Measurements from ENCODE around the gene CYFIP2.

Gene CYFIP2

DNA sequence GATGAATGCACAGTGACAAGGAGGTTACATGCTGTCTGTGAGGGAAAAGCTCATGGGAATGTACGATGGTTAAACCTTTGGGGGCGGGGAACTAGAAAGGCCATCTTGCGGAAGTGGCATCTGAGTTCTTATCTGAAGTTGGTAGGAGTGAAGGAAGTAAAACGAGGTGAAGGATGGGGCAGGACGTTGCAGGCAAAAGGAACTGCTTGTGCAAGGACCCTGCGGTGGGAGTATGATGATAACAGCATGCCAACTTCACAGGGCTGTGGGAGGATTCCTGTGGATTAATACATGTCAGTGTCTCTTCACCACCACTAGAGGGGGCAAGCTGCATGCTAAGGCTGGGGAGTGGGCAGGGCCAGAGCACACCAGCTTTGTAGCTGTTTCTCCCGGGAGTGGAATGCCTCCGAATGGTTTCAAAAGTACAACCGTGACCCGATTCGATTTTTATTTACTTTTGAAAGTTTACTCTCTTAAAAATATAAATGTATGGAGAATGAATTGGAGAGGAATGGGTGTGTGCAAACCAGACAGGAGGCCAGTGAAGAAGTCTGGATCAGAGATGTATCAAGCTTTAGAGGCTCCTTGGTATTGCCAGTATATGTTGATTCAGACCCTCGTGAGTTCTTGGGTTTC lies 62.5 kb downstream of the CYFIP2 start (continued):
- TF ChIP-seq, protein P1, sequence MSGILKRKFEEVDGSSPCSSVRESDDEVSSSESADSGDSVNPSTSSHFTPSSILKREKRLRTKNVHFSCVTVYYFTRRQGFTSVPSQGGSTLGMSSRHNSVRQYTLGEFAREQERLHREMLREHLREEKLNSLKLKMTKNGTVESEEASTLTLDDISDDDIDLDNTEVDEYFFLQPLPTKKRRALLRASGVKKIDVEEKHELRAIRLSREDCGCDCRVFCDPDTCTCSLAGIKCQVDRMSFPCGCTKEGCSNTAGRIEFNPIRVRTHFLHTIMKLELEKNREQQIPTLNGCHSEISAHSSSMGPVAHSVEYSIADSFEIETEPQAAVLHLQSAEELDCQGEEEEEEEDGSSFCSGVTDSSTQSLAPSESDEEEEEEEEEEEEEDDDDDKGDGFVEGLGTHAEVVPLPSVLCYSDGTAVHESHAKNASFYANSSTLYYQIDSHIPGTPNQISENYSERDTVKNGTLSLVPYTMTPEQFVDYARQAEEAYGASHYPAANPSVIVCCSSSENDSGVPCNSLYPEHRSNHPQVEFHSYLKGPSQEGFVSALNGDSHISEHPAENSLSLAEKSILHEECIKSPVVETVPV (CRISPR knock-in tag; IDR thresholded peaks at IDR 0.05) = no peak
- TF ChIP-seq OSR1 (CRISPR knock-in tag; IDR thresholded peaks at IDR 0.05) = no peak

GRCh38 chr5:157331807-157332206 lies 65.9 kb downstream of the CYFIP2 start:
- TF ChIP-seq TCF4 (CRISPR knock-in tag; IDR thresholded peaks at IDR 0.05; ENCODE audit: borderline replicate concordance) (no peak), BACH2 (CRISPR knock-in tag; IDR thresholded peaks at IDR 0.05; ENCODE audit: borderline replicate concordance) (no peak), ZC3H10 (CRISPR knock-in tag; IDR thresholded peaks at IDR 0.05) (no peak), PATZ1 (CRISPR knock-in tag; IDR thresholded peaks at IDR 0.05; ENCODE audit: borderline replicate concordance) (no peak), ZFP30 (CRISPR knock-in tag; IDR thresholded peaks at IDR 0.05) (no peak), ZNF8 (CRISPR knock-in tag; IDR thresholded peaks at IDR 0.05) (no peak), OSR1 (CRISPR knock-in tag; IDR thresholded peaks at IDR 0.05) (no peak), GLIS3 (CRISPR knock-in tag; IDR thresholded peaks at IDR 0.05) (no peak)
- TF ChIP-seq, protein P2, sequence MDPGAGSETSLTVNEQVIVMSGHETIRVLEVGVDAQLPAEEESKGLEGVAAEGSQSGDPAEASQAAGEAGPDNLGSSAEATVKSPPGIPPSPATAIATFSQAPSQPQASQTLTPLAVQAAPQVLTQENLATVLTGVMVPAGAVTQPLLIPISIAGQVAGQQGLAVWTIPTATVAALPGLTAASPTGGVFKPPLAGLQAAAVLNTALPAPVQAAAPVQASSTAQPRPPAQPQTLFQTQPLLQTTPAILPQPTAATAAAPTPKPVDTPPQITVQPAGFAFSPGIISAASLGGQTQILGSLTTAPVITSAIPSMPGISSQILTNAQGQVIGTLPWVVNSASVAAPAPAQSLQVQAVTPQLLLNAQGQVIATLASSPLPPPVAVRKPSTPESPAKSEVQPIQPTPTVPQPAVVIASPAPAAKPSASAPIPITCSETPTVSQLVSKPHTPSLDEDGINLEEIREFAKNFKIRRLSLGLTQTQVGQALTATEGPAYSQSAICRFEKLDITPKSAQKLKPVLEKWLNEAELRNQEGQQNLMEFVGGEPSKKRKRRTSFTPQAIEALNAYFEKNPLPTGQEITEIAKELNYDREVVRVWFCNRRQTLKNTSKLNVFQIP (CRISPR knock-in tag; IDR thresholded peaks at IDR 0.05; ENCODE audit: borderline replicate concordance, low read depth) = no peak
- no peak for ATAC-seq

DNA sequence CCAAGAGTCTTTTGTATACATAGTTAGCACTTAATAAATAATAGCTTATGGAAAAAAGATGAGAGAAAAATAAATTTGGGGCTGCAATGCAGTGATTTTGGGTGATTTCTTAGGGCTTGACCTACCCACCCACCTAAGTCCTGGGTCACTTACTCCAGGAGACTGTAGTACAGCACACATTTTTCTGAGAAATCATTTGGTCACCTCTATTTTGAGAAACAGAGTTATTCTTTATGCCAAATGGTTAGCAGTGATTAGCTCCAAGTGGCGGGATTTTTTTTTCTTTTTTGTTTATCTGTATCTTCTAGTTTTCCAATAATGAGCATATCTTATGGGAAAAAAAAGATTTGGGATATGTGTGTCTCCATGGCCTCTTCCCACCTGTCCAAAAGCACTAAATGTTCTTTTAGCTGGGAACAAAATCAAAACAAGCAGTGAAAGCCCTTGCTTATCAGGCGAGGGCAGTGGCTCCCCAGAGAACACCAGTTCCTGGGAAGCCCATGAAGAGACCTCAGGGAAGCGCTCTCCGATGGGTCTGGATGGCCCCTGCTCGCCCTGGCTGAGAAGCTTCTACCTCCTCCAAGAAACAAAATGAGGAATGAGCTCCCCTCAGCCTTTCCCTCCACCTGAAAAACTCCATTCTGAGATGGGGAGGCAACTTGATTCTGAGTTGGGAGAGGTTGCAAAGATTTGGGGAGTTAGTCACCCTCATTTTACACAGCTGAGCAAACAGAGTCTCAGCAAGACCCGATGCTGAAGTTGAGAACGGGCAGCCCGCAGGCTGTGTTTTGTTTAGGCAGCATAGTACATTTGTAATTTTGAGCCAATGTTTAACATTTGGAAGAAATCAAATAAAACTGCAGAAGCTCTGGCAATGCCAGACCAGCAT lies 69.9 kb downstream of the CYFIP2 start:
- ATAC-seq = no peak
- TF ChIP-seq ZFP3 (CRISPR knock-in tag; IDR thresholded peaks at IDR 0.05) (no peak), GLIS3 (CRISPR knock-in tag; IDR thresholded peaks at IDR 0.05) (no peak), BACH2 (CRISPR knock-in tag; IDR thresholded peaks at IDR 0.05; ENCODE audit: borderline replicate concordance) (no peak), ZFP30 (CRISPR knock-in tag; IDR thresholded peaks at IDR 0.05) (no peak)

DNA sequence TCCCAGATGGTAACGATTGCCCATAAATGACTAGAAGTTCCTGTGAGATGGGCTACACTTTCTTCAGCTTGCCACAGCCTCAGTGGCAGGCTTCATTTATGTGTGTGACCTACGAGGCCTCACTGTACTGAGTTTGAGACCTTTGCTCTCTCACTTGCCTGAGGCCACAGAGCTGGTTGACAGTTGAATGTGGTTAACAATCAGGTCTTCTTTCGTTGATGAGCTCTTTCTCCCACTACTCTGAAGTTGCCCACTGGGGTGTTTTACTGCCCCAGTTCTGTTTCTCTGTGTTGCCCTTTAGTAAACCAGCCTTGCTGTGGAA lies 70.5 kb downstream of the CYFIP2 start:
- TF ChIP-seq ISL1 (CRISPR knock-in tag; IDR thresholded peaks at IDR 0.05) (no peak), ZFP30 (CRISPR knock-in tag; IDR thresholded peaks at IDR 0.05) (no peak), ZNF8 (CRISPR knock-in tag; IDR thresholded peaks at IDR 0.05) (no peak), ZNF70 (CRISPR knock-in tag; IDR thresholded peaks at IDR 0.05) (no peak), TOX (CRISPR knock-in tag; IDR thresholded peaks at IDR 0.05; ENCODE audit: borderline replicate concordance) (no peak), BACH2 (CRISPR knock-in tag; IDR thresholded peaks at IDR 0.05; ENCODE audit: borderline replicate concordance) (no peak), GLIS3 (CRISPR knock-in tag; IDR thresholded peaks at IDR 0.05) (no peak), ZFP3 (CRISPR knock-in tag; IDR thresholded peaks at IDR 0.05) (no peak), TCF4 (CRISPR knock-in tag; IDR thresholded peaks at IDR 0.05; ENCODE audit: borderline replicate concordance) (no peak), OSR1 (CRISPR knock-in tag; IDR thresholded peaks at IDR 0.05) (no peak), ARNTL (CRISPR knock-in tag; IDR thresholded peaks at IDR 0.05; ENCODE audit: borderline replicate concordance, low read depth) (no peak), SNAI2 (CRISPR knock-in tag; IDR thresholded peaks at IDR 0.05) (no peak)
- TF ChIP-seq, protein P3, sequence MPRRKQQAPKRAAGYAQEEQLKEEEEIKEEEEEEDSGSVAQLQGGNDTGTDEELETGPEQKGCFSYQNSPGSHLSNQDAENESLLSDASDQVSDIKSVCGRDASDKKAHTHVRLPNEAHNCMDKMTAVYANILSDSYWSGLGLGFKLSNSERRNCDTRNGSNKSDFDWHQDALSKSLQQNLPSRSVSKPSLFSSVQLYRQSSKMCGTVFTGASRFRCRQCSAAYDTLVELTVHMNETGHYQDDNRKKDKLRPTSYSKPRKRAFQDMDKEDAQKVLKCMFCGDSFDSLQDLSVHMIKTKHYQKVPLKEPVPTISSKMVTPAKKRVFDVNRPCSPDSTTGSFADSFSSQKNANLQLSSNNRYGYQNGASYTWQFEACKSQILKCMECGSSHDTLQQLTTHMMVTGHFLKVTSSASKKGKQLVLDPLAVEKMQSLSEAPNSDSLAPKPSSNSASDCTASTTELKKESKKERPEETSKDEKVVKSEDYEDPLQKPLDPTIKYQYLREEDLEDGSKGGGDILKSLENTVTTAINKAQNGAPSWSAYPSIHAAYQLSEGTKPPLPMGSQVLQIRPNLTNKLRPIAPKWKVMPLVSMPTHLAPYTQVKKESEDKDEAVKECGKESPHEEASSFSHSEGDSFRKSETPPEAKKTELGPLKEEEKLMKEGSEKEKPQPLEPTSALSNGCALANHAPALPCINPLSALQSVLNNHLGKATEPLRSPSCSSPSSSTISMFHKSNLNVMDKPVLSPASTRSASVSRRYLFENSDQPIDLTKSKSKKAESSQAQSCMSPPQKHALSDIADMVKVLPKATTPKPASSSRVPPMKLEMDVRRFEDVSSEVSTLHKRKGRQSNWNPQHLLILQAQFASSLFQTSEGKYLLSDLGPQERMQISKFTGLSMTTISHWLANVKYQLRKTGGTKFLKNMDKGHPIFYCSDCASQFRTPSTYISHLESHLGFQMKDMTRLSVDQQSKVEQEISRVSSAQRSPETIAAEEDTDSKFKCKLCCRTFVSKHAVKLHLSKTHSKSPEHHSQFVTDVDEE (CRISPR knock-in tag; IDR thresholded peaks at IDR 0.05) = no peak
- TF ChIP-seq, protein P4, sequence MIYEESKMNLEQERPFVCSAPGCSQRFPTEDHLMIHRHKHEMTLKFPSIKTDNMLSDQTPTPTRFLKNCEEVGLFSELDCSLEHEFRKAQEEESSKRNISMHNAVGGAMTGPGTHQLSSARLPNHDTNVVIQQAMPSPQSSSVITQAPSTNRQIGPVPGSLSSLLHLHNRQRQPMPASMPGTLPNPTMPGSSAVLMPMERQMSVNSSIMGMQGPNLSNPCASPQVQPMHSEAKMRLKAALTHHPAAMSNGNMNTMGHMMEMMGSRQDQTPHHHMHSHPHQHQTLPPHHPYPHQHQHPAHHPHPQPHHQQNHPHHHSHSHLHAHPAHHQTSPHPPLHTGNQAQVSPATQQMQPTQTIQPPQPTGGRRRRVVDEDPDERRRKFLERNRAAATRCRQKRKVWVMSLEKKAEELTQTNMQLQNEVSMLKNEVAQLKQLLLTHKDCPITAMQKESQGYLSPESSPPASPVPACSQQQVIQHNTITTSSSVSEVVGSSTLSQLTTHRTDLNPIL (CRISPR knock-in tag; IDR thresholded peaks at IDR 0.05; ENCODE audit: low read depth) = no peak
- no peak for ATAC-seq

Data from SK-N-SH treated with all-trans-retinoic acid at 6 μM for 48 hours (cell line).